OCI-LY3 (cell line): Measurements from ENCODE around the gene STAT4.

Experiments used
- CTCF ChIP-seq: fragments of 200-600, 300-600 bp; sonication (generic); IDR thresholded peaks from 2 replicates; pipeline ENCODE4 v1.5.1; 2014; ENCODE audit warnings: antibody characterized with exemption, low read length, low read depth
- EZH2phosphoT487 ChIP-seq: fragments of 200-600 bp; shearing (Covaris generic); IDR thresholded peaks from 2 replicates; pipeline ENCODE4 v1.6.1; 2018; ENCODE audit warnings: antibody characterized with exemption, mixed run types, low read depth

- TF ChIP-seq EZH2phosphoT487 (no peak), CTCF (no peak)
Measured at GRCh38 chr2:191114403-191114886, 36.3 kb downstream of the STAT4 start.
